ENCODE results near the gene RWDD4. TPM values are rescaled to one million over a fixed set of nuclear protein-coding genes. Genes with fewer than 3 reads are reported as not detected.

The RWDD4 gene
- total and polyA plus RNA-seq, 9 of the 15 experiments (the other 6 are each of a cell fraction or from before 2014, with no cell fraction given) = 8.4 to 32.5 (median 24.2) TPM

DNA sequence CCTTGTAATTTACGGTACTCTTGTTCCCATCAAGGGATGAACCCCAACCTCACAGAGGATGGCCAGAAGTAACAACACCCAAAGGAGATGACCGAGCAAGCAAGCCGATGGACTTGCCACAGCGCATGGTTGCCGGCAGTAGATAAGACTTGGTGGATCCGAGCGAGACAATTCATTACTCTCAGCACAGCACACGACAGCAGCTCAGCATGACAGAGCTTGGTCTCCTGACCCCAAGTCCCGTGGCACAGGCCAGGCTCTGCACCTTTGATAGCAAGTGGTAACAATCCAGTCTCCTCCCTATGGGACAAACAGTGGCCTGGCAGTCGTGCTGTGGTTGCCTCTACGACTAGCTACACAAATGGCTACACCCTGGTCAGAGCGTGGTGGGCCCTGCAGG is 26.3 kb downstream of the RWDD4 start (continued):
- TF ChIP-seq, protein P1, sequence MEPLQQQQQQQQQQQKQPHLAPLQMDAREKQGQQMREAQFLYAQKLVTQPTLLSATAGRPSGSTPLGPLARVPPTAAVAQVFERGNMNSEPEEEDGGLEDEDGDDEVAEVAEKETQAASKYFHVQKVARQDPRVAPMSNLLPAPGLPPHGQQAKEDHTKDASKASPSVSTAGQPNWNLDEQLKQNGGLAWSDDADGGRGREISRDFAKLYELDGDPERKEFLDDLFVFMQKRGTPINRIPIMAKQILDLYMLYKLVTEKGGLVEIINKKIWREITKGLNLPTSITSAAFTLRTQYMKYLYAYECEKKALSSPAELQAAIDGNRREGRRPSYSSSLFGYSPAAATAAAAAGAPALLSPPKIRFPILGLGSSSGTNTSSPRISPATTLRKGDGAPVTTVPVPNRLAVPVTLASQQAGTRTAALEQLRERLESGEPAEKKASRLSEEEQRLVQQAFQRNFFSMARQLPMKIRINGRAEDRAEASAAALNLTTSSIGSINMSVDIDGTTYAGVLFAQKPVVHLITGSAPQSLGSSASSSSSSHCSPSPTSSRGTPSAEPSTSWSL (CRISPR knock-in tag; IDR thresholded peaks at IDR 0.05; ENCODE audit: borderline replicate concordance) = no peak
- TF ChIP-seq, protein P2, sequence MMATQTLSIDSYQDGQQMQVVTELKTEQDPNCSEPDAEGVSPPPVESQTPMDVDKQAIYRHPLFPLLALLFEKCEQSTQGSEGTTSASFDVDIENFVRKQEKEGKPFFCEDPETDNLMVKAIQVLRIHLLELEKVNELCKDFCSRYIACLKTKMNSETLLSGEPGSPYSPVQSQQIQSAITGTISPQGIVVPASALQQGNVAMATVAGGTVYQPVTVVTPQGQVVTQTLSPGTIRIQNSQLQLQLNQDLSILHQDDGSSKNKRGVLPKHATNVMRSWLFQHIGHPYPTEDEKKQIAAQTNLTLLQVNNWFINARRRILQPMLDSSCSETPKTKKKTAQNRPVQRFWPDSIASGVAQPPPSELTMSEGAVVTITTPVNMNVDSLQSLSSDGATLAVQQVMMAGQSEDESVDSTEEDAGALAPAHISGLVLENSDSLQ (IDR thresholded peaks at IDR 0.05) = peak; percentile 31; the same call in 1 of the 2 replicates
- TF ChIP-seq MLLT1 (IDR thresholded peaks at IDR 0.05) = 0 out of 4 replicates have a peak, but pooled peaks of 1 of the 2 experiments have one; percentile 14
- no peak for TF ChIP-seq ZNF134 (CRISPR knock-in tag; conservative IDR thresholded peaks at IDR 0.05)
- TF ChIP-seq ZNF586 (CRISPR knock-in tag; conservative IDR thresholded peaks at IDR 0.05) = no peak
- no peak for TF ChIP-seq ZNF707 (CRISPR knock-in tag; conservative IDR thresholded peaks at IDR 0.05)
- no peak for TF ChIP-seq ELK3 (CRISPR knock-in tag; IDR thresholded peaks at IDR 0.05)
- peak; percentile 67 for TF ChIP-seq CBFA2T3 (IDR thresholded peaks at IDR 0.05)
- TF ChIP-seq PHF21A (IDR thresholded peaks at IDR 0.05; ENCODE audit: borderline replicate concordance, low read depth) = no peak
- TF ChIP-seq MEIS2 (IDR thresholded peaks at IDR 0.05; ENCODE audit: partially characterized antibody) = peak; percentile 80
- peak in 1 of 2 experiments; percentile 94; a peak in 2 of 4 replicates for TF ChIP-seq UBTF (IDR thresholded peaks at IDR 0.05; ENCODE audit: borderline replicate concordance in 1 of 2, low read depth in 2 of 2, low read length in 2 of 2)
